Measurements from ENCODE around the gene CIITA. TPM values are rescaled to one million over a fixed set of nuclear protein-coding genes. Genes with fewer than 3 reads are reported as not detected.
"Not testable (repeated sequence)": the region's sequence is repeated elsewhere in the genome, so short reads cannot be mapped to it uniquely, and the experiment has no call there.

CIITA gene
- total and polyA plus RNA-seq, 11 donors: 1.6 to 73.9 (median 8.2) TPM

- H3K4me3 ChIP-seq: no peak overlapping the region
- no peaks in the 10 kb centered on the region for H3K9me3 ChIP-seq
- H3K4me1 ChIP-seq: peaks cover 0 to 30% (median 22%) of the 10 kb centered on the region in 12 donors
- DNase-seq (no peak), ATAC-seq (no peak)
- WGBS, 4 donors: 88 to 93% (median 91%) methylated on average over 6 of the region's 6 CpGs
- TF ChIP-seq, protein P1, sequence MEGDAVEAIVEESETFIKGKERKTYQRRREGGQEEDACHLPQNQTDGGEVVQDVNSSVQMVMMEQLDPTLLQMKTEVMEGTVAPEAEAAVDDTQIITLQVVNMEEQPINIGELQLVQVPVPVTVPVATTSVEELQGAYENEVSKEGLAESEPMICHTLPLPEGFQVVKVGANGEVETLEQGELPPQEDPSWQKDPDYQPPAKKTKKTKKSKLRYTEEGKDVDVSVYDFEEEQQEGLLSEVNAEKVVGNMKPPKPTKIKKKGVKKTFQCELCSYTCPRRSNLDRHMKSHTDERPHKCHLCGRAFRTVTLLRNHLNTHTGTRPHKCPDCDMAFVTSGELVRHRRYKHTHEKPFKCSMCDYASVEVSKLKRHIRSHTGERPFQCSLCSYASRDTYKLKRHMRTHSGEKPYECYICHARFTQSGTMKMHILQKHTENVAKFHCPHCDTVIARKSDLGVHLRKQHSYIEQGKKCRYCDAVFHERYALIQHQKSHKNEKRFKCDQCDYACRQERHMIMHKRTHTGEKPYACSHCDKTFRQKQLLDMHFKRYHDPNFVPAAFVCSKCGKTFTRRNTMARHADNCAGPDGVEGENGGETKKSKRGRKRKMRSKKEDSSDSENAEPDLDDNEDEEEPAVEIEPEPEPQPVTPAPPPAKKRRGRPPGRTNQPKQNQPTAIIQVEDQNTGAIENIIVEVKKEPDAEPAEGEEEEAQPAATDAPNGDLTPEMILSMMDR (IDR thresholded peaks at IDR 0.05): no peak
- no peak for TF ChIP-seq POLR2A (IDR thresholded peaks at IDR 0.05)
- no peak overlapping the region for H3K27ac ChIP-seq
- intact Hi-C loops (cut with DNase I): loop anchor here in 6 of 10 donors (2.0 to 10.0 kb wide), 6 partner anchors 291 to 749 kb away; partner anchors contain the start of gene SOCS1 (in 1 of the 6)
- H3K27me3 ChIP-seq: no peaks in the 10 kb centered on the region
- H3K36me3 ChIP-seq: peaks cover 4 to 40% (median 34%) of the 10 kb centered on the region in 9 donors
Observed at GRCh38 chr16:10965440-10966061, 88.5 kb downstream of the CIITA start.

DNA sequence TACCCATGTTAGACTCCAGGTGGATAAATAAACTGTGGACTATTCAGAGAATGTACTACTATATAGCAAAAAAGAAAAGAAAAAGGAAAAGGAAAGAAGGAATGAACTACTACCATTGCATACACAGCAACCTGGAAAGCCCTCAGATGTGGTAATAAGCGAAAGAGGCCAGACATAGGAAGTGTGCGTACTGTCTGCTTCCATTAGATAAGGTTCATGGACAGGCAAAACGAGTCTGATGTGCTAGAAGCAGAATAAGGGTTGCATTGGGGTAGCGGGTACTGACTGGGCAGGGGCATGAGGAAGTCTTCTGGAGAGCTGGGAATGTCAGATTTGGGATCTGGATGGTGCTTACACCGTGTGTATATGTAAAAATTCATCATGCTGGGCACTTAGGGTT is 89.1 kb downstream of the CIITA start:
- H3K27ac ChIP-seq: no peak overlapping the region
- H3K9me3 ChIP-seq: no peaks in the 10 kb centered on the region
- H3K4me3 ChIP-seq: no peak overlapping the region
- no peaks in the 10 kb centered on the region for H3K27me3 ChIP-seq
- DNase-seq: no peak
- WGBS, 4 donors: 86 to 90% (median 86%) methylated on average over 5 of the region's 5 CpGs
- no peak for ATAC-seq
- H3K4me1 ChIP-seq: peaks cover 0 to 24% (median 17%) of the 10 kb centered on the region in 12 donors
- no peak for TF ChIP-seq POLR2A (IDR thresholded peaks at IDR 0.05)
- TF ChIP-seq, protein P1 (IDR thresholded peaks at IDR 0.05): no peak
- H3K36me3 ChIP-seq: peaks cover 4 to 46% (median 39%) of the 10 kb centered on the region in 9 donors
- intact Hi-C loops (cut with DNase I): loop anchor here in 5 of 10 donors (5.0 to 10.0 kb wide), 4 partner anchors 386 to 749 kb away; no protein-coding TSS in a partner anchor

- DNase-seq, H3K27me3 ChIP-seq, H3K9me3 ChIP-seq, H3K4me3 ChIP-seq, H3K27ac ChIP-seq, ATAC-seq: not testable (repeated sequence)
- WGBS, 4 donors: 59 to 73% (median 68%) methylated on average over 4 of the region's 4 CpGs
- Histone ChIP-seq H3K36me3 (peaks cover 4 to 48% (median 39%) of the 10 kb centered on the region in 9 donors), H3K4me1 (peaks cover 0 to 20% (median 13%) of the 10 kb centered on the region in 12 donors)
- intact Hi-C loops (cut with DNase I): loop anchor here in 5 of 10 donors (5.0 to 10.0 kb wide), 4 partner anchors 386 to 748 kb away; no protein-coding TSS in a partner anchor
Observed at GRCh38 chr16:10966559-10966958, 89.6 kb downstream of the CIITA start.

DNA sequence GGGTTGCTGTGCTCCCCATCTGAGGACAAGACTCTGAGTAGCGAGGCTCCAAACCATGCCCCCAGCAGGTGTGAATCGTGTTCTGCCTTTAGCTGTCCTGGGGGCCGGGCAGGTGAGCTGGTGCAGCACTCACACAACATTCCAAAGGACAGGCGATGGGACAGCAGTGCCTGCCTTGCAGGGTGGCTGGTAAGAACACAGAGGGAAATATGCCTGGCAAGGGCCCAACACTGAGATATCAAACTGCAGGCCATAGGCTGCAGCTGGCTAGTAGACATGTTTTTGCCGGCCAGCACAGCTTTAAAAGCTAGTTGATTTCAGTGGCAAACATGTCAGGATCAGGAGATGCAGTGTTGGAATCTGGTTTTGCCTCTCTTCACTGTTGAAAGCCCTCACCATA is 91.0 kb downstream of the CIITA start:
- Histone ChIP-seq H3K4me3 (no peak overlapping the region), H3K27me3 (no peaks in the 10 kb centered on the region), H3K9me3 (no peaks in the 10 kb centered on the region), H3K4me1 (peaks cover 0 to 33% (median 19%) of the 10 kb centered on the region in 12 donors), H3K27ac (peak overlapping the region in 5 of 12 donors; percentile 15 to 51 (median 17)), H3K36me3 (peaks cover 4 to 47% (median 34%) of the 10 kb centered on the region in 9 donors)
- TF ChIP-seq, protein P1 (IDR thresholded peaks at IDR 0.05): no peak
- no peak for TF ChIP-seq POLR2A (IDR thresholded peaks at IDR 0.05)
- intact Hi-C loops (cut with DNase I): loop anchor here in 6 of 10 donors (2.0 to 10.0 kb wide), 5 partner anchors 291 to 747 kb away; no protein-coding TSS in a partner anchor
- peak; percentile 43 to 64 (median 49) for ATAC-seq
- WGBS, 4 donors: 44 to 61% (median 58%) methylated on average over 1 to 5 of the region's 5 CpGs
- DNase-seq: peak in 3 of 5 donors; percentile 48 to 64 (median 56)

Data from heart left ventricle (tissue), 16 donors.